Right cardiac atrium (tissue), 5 donors: ENCODE results near the gene NECAB3. TPM values are rescaled to one million over a fixed set of nuclear protein-coding genes. Genes with fewer than 3 reads are reported as not detected.

Source experiments
- ATAC-seq, 2 donors: fragments of 200-7000 bp; cut with Tn5 transposase; one replicate each; pipeline versions ENCODE4 v1.8.0 to v1.9.1; 2020; ENCODE audit warnings: moderate library complexity in 2 of 2, mild to moderate bottlenecking in 1 of 2
- DNase-seq, 3 donors: peaks; one replicate each; pipeline ENCODE4 v3.0.0-alpha.2; 2020
- H3K27ac ChIP-seq: one replicate; pipeline ENCODE4 v1.5.1; 2013; ENCODE audit warnings: mild to moderate bottlenecking, low read length, control low read depth, moderate library complexity
- H3K27me3 ChIP-seq: one replicate; pipeline ENCODE4 v1.6.1; 2013; ENCODE audit not compliant: control insufficient read depth, insufficient read depth
- H3K4me1 ChIP-seq: one replicate; pipeline ENCODE4 v1.6.1; 2013; ENCODE audit warnings: low read length; ENCODE audit not compliant: control insufficient read depth, insufficient read depth
- H3K4me3 ChIP-seq: one replicate; pipeline ENCODE4 v1.5.1; 2013; ENCODE audit warnings: low read length, control low read depth
- H3K9me3 ChIP-seq: one replicate; pipeline ENCODE4 v1.6.1; 2013; ENCODE audit warnings: low read length; ENCODE audit not compliant: control insufficient read depth
- WGBS: extraction: QIAGEN DNeasy Blood & Tissue Kit; methylation state at CpG from one replicate; pipeline ENCODE4 v1.1.7; 2013; 5-methylcytosine and 5-hydroxymethylcytosine counted together
- intact Hi-C, 4 donors: fragments of 100-400 bp; cut with DNase I; formaldehyde crosslinking; loops; one replicate each; pipeline versions ENCODE4 v1.11.0 to v1.14.0; 2022 to 2023
- polyA plus RNA-seq: library from polyadenylated mRNA; stranded (reverse); fragments of 200-250 nt; gene quantifications from one replicate; pipeline ENCODE4 v1.2.3, GENCODE V29; 2013
- total RNA-seq, 4 donors: library from RNA; stranded (reverse); fragmentation: NEBNext Ultra II Directional; extraction: Animal tissue kit (Norgen Biotek cat#: 25700); gene quantifications; one replicate each; pipeline ENCODE4 v1.2.1, GENCODE V29; 2021
- donor health status: healthy with polysubstance abuse.
- donor health status: DM: no; HTN: yes; CAD: no.
- donor health status: DM: no; HTN: no; CAD: no.
- donor health status: DM: no; HTN: yes; CAD: no; lungs with severe emphysema.
- donor health status: DM: yes; HTN: yes; CAD: no.

Gene NECAB3
- total and polyA plus RNA-seq, 5 donors, result 55.4 to 61.3 (median 57.4) TPM

DNA sequence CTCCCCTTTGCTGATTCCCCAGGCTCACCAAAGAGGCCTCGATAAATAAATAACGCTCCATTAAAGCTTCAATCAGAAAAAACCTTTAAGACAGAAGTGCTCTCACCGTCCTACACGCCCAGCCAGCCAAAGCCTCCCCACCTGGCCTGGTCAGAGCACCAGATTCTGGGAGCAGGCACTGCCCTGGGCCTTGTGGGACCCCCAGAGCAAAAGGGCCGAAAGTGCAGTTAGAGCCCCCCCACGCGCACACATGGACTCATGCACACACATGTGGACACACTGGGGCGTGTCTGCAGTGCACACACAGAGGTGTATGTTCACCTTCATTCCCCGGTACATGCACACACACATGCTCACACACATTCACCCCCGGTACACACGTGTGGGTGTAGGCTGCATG is 1.9 kb upstream of the NECAB3 start:
- H3K27ac ChIP-seq, result peak overlapping the region; percentile 59
- no peaks in the 10 kb centered on the region for H3K9me3 ChIP-seq
- intact Hi-C loops, result no loop called here
- no peaks in the 10 kb centered on the region for H3K27me3 ChIP-seq
- no peaks in the 10 kb centered on the region for H3K4me1 ChIP-seq
- no peak overlapping the region for H3K4me3 ChIP-seq
- ATAC-seq (no peak), DNase-seq (no peak)
- 90% methylated on average over 11 of the region's 11 CpGs for WGBS

- Histone ChIP-seq H3K4me3 (no peak overlapping the region), H3K27me3 (no peaks in the 10 kb centered on the region), H3K4me1 (no peaks in the 10 kb centered on the region), H3K27ac (peak overlapping the region; percentile 59), H3K9me3 (no peaks in the 10 kb centered on the region)
- intact Hi-C loops, result no loop called here
- ATAC-seq (peak; percentile 10 to 38), DNase-seq (peak; percentile 57 to 85 (median 70))
- WGBS, result 45% methylated on average over 16 of the region's 16 CpGs
These were observed 1.1 kb upstream of the NECAB3 start for GRCh38 chr20:33675136-33675959.

GRCh38 chr20:33673410-33674293 is 576 bp downstream of the NECAB3 start:
- Histone ChIP-seq H3K9me3 (no peaks in the 10 kb centered on the region), H3K27me3 (no peaks in the 10 kb centered on the region), H3K27ac (peak overlapping the region; percentile 55), H3K4me1 (no peaks in the 10 kb centered on the region), H3K4me3 (peak overlapping the region; percentile 78)
- DNase-seq (peak in 2 of 3 donors; percentile 61 to 71), ATAC-seq (peak in 1 of 2 donors; percentile 2)
- 16% methylated on average over 29 of the region's 29 CpGs for WGBS
- intact Hi-C loops, result no loop called here

GRCh38 chr20:33673114-33673409 is 1.2 kb downstream of the NECAB3 start:
- Histone ChIP-seq H3K27ac (peak overlapping the region; percentile 5), H3K4me1 (no peaks in the 10 kb centered on the region), H3K9me3 (no peaks in the 10 kb centered on the region), H3K4me3 (peak overlapping the region; percentile 78), H3K27me3 (no peaks in the 10 kb centered on the region)
- WGBS, result 75% methylated on average over 4 of the region's 4 CpGs
- ATAC-seq (no peak), DNase-seq (no peak)
- intact Hi-C loops, result no loop called here

- WGBS, result 60% methylated on average over 17 of the region's 17 CpGs
- peak in 2 of 3 donors; percentile 58 to 65 for DNase-seq
- Histone ChIP-seq H3K27ac (no peak overlapping the region), H3K9me3 (no peaks in the 10 kb centered on the region), H3K27me3 (no peaks in the 10 kb centered on the region), H3K4me1 (no peaks in the 10 kb centered on the region), H3K4me3 (peak overlapping the region; percentile 78)
- intact Hi-C loops, result no loop called here
- ATAC-seq, result no peak
These were observed 1.7 kb downstream of the NECAB3 start for GRCh38 chr20:33672426-33673113.

DNA sequence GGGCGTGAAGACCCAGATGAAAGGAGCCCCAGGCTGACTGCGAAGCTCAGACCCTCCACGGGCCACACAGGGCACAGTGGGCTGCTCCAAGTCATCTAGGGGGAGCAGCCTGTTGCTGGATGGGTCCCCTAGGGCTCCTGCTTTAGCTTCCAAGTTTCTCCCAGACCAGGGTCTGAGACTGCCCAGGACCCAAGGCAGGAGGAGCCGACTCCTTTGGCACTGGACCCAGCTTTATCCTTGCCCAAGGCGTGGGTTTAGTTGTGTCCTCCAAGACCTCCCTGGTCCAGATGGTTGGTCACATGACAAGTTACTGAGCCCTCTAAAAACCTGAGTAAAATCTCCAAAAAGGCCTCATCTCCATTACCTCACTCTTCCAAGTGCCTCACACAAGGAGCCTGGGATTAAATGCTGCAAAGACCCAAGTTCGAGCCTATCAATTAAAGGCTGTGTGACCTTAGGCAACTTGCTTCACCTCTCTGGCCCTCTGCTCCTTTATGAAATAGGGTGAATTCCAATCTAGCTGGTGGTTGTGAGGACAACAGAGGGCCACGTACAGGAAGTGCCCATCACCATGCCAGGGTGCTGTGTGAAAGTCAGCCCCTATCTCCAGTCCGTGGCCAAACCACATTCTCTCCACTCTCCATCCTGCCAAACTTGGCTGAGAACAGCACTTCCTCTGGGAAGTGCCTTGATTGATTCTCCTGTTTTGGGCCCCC is 2.5 kb downstream of the NECAB3 start:
- Histone ChIP-seq H3K27me3 (no peaks in the 10 kb centered on the region), H3K27ac (no peak overlapping the region), H3K4me1 (no peaks in the 10 kb centered on the region), H3K4me3 (no peak overlapping the region), H3K9me3 (no peaks in the 10 kb centered on the region)
- DNase-seq (no peak), ATAC-seq (no peak)
- WGBS, result 70% methylated on average over 8 of the region's 8 CpGs
- intact Hi-C loops, result no loop called here

- DNase-seq (no peak), ATAC-seq (no peak)
- Histone ChIP-seq H3K27me3 (no peaks in the 10 kb centered on the region), H3K4me3 (no peak overlapping the region), H3K9me3 (no peaks in the 10 kb centered on the region), H3K27ac (no peak overlapping the region), H3K4me1 (no peaks in the 10 kb centered on the region)
- WGBS, result 87% methylated on average over 6 of the region's 6 CpGs
- intact Hi-C loops, result no loop called here
These were observed 3.3 kb downstream of the NECAB3 start for GRCh38 chr20:33670715-33671499.

- no peaks in the 10 kb centered on the region for H3K27me3 ChIP-seq
- no peaks in the 10 kb centered on the region for H3K4me1 ChIP-seq
- H3K9me3 ChIP-seq, result no peaks in the 10 kb centered on the region
- no peak for ATAC-seq
- intact Hi-C loops, result loop anchor here in 1 of 4 donors (10.0 kb wide), 1 partner anchor 225 kb away; the partner anchor contains the start of gene SNTA1
- DNase-seq, result no peak
- H3K27ac ChIP-seq, result no peak overlapping the region
- H3K4me3 ChIP-seq, result no peak overlapping the region
- 72% methylated on average over 13 of the region's 13 CpGs for WGBS
These were observed 4.2 kb downstream of the NECAB3 start for GRCh38 chr20:33669873-33670640.

- no peaks in the 10 kb centered on the region for H3K9me3 ChIP-seq
- ATAC-seq, result no peak
- intact Hi-C loops, result loop anchor here in 1 of 4 donors (10.0 kb wide), 1 partner anchor 224 kb away; the partner anchor contains the start of gene SNTA1
- DNase-seq, result no peak
- 96% methylated on average over 5 of the region's 5 CpGs for WGBS
- no peak overlapping the region for H3K27ac ChIP-seq
- H3K27me3 ChIP-seq, result no peaks in the 10 kb centered on the region
- H3K4me3 ChIP-seq, result no peak overlapping the region
- no peaks in the 10 kb centered on the region for H3K4me1 ChIP-seq
These were observed 5.0 kb downstream of the NECAB3 start for GRCh38 chr20:33669224-33669623.
